Measurements from ENCODE around the gene GPR180.
"Not testable (repeated sequence)": the region's sequence is repeated elsewhere in the genome, so short reads cannot be mapped to it uniquely, and the experiment has no call there.

GRCh38 chr13:94637677-94638076 lies 36.0 kb downstream of the GPR180 start:
- TF ChIP-seq POLR2A (IDR thresholded peaks at IDR 0.05; ENCODE audit: low read length); GATA1 (IDR thresholded peaks at IDR 0.05; ENCODE audit: low read depth, low read length): not testable (repeated sequence)

Data from erythroblast (primary cell).